Muscle of leg (tissue), 11 donors: ENCODE measurements around the gene C14orf39. TPM values are rescaled to one million over a fixed set of nuclear protein-coding genes. Genes with fewer than 3 reads are reported as not detected.

Experiments used
- DNase-seq: peaks from one replicate; pipeline ENCODE4 v3.0.0; 2013
- H3K27ac ChIP-seq: one replicate; pipeline ENCODE4 v1.5.1; 2013; ENCODE audit warnings: mild to moderate bottlenecking, low read length, control low read depth
- H3K27me3 ChIP-seq: one replicate; pipeline ENCODE4 v1.6.1; 2013; ENCODE audit warnings: low read length; ENCODE audit not compliant: control insufficient read depth, insufficient read depth
- H3K36me3 ChIP-seq: one replicate; pipeline ENCODE4 v1.6.1; 2013; ENCODE audit warnings: low read length; ENCODE audit not compliant: control insufficient read depth, insufficient read depth
- H3K4me1 ChIP-seq: one replicate; pipeline ENCODE4 v1.6.1; 2013; ENCODE audit warnings: low read length; ENCODE audit not compliant: control insufficient read depth, insufficient read depth
- H3K4me3 ChIP-seq: one replicate; pipeline ENCODE4 v1.5.1; 2013; ENCODE audit warnings: low read length, control low read depth
- H3K9me3 ChIP-seq: replicated peaks from 2 replicates; pipeline ENCODE4 v1.6.1; 2013; ENCODE audit warnings: low read depth, low read length; ENCODE audit not compliant: control insufficient read depth
- WGBS: methylation state at CpG from one replicate; pipeline ENCODE4 v1.1.5; 2013; ENCODE audit warnings: missing lambda C conversion rate; ENCODE audit not compliant: insufficient coverage; 5-methylcytosine and 5-hydroxymethylcytosine counted together
- polyA plus RNA-seq, 8 donors: library from polyadenylated mRNA; unstranded; fragments of 120-200 nt; gene quantifications; one replicate each; pipeline versions ENCODE4 v1.2.1 to v1.2.3, GENCODE V29; 2013; ENCODE audit warnings: inconsistent platforms in 1 of 8, low replicate concordance in 1 of 8; ENCODE audit not compliant: insufficient read length in 8 of 8, insufficient read depth in 1 of 8
- total RNA-seq: library from RNA; stranded (reverse); fragments of 120-200 nt; gene quantifications from one replicate; pipeline ENCODE4 v1.2.4, GENCODE V29; 2013

C14orf39 gene
- total and polyA plus RNA-seq, 9 donors, result 0.70 to 2.7 (median 2.3) TPM

- Histone ChIP-seq H3K27ac (no peak overlapping the region), H3K4me3 (no peak overlapping the region), H3K4me1 (no peaks in the 10 kb centered on the region), H3K27me3 (no peaks in the 10 kb centered on the region), H3K9me3 (no peaks in the 10 kb centered on the region), H3K36me3 (no peaks in the 10 kb centered on the region)
- DNase-seq, result no peak
- 29% methylated on average over 1 of the region's 2 CpGs for WGBS
Observed at GRCh38 chr14:60396718-60397343, 89.0 kb downstream of the C14orf39 start.

Other genes with a start within 250 kb of the C14orf39 start
- 31.8 TPM for gene PPM1A, start 236.8 kb downstream of the C14orf39 start, total RNA-seq
- 10 to 100 TPM; 42.8 to 60.0 (median 54.8) TPM for gene PPM1A, start 236.8 kb downstream of the C14orf39 start, polyA plus RNA-seq
- not detected for gene SIX6, start 23.1 kb upstream of the C14orf39 start, total RNA-seq
- gene SIX6, start 23.1 kb upstream of the C14orf39 start, polyA plus RNA-seq, result under 1 TPM in 6 of 8 donors, not detected in 2; 0.04 to 0.12 (median 0.06) TPM
- gene SIX1, start 163.4 kb upstream of the C14orf39 start, total RNA-seq, result 46.2 TPM
- gene SIX1, start 163.4 kb upstream of the C14orf39 start, polyA plus RNA-seq, result 10 to 100 TPM; 50.2 to 86.3 (median 72.4) TPM
- 24.6 TPM for gene SIX4, start 238.3 kb upstream of the C14orf39 start, total RNA-seq
- 10 to 100 TPM; 15.0 to 24.6 (median 19.2) TPM for gene SIX4, start 238.3 kb upstream of the C14orf39 start, polyA plus RNA-seq
- gene MNAT1, start 248.7 kb upstream of the C14orf39 start, total RNA-seq, result 102 TPM
- gene MNAT1, start 248.7 kb upstream of the C14orf39 start, polyA plus RNA-seq, result 10 to 100 TPM; 43.7 to 53.3 (median 49.0) TPM